Activated B cell treated with CpG ODN at 0.5 μM for 24 hours (primary cell): ENCODE results near the gene TLX2. TPM values are rescaled to one million over a fixed set of nuclear protein-coding genes. Genes with fewer than 3 reads are reported as not detected.
"Not testable (repeated sequence)": the region's sequence is repeated elsewhere in the genome, so short reads cannot be mapped to it uniquely, and the experiment has no call there.

Experiments
- ATAC-seq: fragments of 200-7000 bp; cut with Tn5 transposase; one replicate; pipeline ENCODE4 v1.10.0; 2021; ENCODE audit warnings: low read depth, mild to moderate bottlenecking, moderate library complexity
- CTCF ChIA-PET: fragments of 350-600 bp; sonication (Branson Sonifier 250); formaldehyde crosslinking; loops from one replicate; lab custom pipeline; 2021; ENCODE audit warnings: antibody characterized with exemption; lab: Charles Lee
- POLR2A ChIA-PET: fragments of 350-600 bp; sonication (Branson Sonifier 250); formaldehyde crosslinking; loops from one replicate; lab custom pipeline; 2021; ENCODE audit warnings: antibody characterized with exemption; lab: Charles Lee
- DNase-seq: peaks from one replicate; pipeline ENCODE4 v3.0.0; 2022
- H3K27ac Mint-ChIP-seq: one replicate; pipeline ENCODE4 v1.8.0; 2020; ENCODE audit warnings: mixed read lengths
- H3K27me3 Mint-ChIP-seq: one replicate; pipeline ENCODE4 v1.8.0; 2021; ENCODE audit warnings: mixed read lengths
- H3K36me3 Mint-ChIP-seq: one replicate; pipeline ENCODE4 v1.8.0; 2021; ENCODE audit warnings: low read depth, mixed read lengths
- H3K4me1 Mint-ChIP-seq: one replicate; pipeline ENCODE4 v1.8.0; 2021; ENCODE audit warnings: mixed read lengths
- H3K4me3 Mint-ChIP-seq: one replicate; pipeline ENCODE4 v1.8.0; 2020; ENCODE audit warnings: mild to moderate bottlenecking, mixed read lengths
- H3K9me3 Mint-ChIP-seq: one replicate; pipeline ENCODE4 v1.8.0; 2020; ENCODE audit warnings: mixed read lengths
- intact Hi-C: fragments of 100-400 bp; cut with micrococcal nuclease; formaldehyde crosslinking; loops from one replicate; pipeline ENCODE4 v1.15.1; 2024
- total RNA-seq: library from RNA; stranded (reverse); gene quantifications from 2 replicates; pipeline ENCODE4 v1.2.3, GENCODE V29; 2022
- TF ChIP-seq, protein P1 (sequence below): fragments of 200-600 bp; IDR thresholded peaks from one replicate; pipeline ENCODE4 v1.8.0; 2022; ENCODE audit warnings: antibody characterized with exemption, mild to moderate bottlenecking

Gene TLX2
- total RNA-seq, 1 donor from 2014 or later, result not detected

DNA sequence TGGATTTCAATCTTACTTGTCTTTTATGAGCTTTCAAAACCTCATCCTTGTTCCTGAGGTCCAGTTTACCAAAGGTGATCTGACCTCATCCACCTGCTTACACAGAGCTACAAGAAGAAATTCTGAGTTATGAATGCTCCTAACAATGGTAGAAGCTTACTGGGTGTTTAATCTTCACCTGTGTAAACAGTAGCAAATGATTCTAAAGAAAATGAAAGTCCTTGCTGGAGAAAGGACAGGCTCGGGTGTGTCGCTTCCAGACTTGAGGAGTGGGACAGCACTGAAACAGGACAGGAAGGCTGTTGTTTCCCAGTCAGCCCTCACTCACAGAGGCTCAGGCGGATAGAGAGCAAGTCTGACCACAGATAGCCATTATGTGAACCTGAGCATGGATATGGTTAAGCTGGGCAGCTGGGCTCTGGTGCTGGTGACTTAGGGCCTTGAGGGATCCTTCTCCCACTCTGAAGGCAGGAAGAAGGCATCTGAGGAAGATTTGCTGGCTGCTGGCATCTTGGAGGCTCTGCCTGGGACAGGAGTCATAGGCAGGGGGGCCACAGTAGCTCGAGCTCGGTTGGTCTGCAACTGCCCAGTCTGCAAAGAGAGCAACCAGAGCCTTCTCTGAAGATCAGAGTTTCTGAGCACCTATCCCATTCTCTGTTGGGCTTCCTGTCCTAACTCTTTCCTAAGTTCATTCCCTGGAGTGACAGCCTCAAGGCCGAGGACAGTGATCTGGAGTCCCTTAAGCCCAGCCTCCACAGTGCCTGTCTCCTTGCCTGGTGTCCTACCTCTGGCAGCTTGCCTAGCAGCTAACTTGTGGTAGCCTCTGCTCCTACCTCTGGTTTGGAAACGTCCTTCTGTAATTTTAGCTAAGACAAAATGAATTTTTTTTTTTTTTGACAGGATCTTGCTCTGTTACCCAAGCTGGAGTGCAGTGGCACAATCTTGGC is 44.3 kb downstream of the TLX2 start:
- intact Hi-C loops, result no loop called here
- TF ChIP-seq, protein P1, sequence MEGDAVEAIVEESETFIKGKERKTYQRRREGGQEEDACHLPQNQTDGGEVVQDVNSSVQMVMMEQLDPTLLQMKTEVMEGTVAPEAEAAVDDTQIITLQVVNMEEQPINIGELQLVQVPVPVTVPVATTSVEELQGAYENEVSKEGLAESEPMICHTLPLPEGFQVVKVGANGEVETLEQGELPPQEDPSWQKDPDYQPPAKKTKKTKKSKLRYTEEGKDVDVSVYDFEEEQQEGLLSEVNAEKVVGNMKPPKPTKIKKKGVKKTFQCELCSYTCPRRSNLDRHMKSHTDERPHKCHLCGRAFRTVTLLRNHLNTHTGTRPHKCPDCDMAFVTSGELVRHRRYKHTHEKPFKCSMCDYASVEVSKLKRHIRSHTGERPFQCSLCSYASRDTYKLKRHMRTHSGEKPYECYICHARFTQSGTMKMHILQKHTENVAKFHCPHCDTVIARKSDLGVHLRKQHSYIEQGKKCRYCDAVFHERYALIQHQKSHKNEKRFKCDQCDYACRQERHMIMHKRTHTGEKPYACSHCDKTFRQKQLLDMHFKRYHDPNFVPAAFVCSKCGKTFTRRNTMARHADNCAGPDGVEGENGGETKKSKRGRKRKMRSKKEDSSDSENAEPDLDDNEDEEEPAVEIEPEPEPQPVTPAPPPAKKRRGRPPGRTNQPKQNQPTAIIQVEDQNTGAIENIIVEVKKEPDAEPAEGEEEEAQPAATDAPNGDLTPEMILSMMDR, result no peak
- H3K9me3 Mint-ChIP-seq, result no peaks in the 10 kb centered on the region
- H3K27me3 Mint-ChIP-seq, result no peaks in the 10 kb centered on the region
- CTCF ChIA-PET, result interaction anchor here (1.4 kb wide), 1 partner anchor 14 kb away, joined by 3 read pairs; no protein-coding TSS in a partner anchor
- no peak for DNase-seq
- H3K27ac Mint-ChIP-seq, result no peak overlapping the region
- peaks cover 16% of the 10 kb centered on the region for H3K36me3 Mint-ChIP-seq
- POLR2A ChIA-PET, result interaction anchor here (0.5 to 1.1 kb wide), 3 partner anchors 28 to 376 kb away, joined by 3 to 5 read pairs (median 5); no protein-coding TSS in a partner anchor
- peaks cover 15% of the 10 kb centered on the region for H3K4me1 Mint-ChIP-seq
- no peak for ATAC-seq
- H3K4me3 Mint-ChIP-seq, result no peak overlapping the region

DNA sequence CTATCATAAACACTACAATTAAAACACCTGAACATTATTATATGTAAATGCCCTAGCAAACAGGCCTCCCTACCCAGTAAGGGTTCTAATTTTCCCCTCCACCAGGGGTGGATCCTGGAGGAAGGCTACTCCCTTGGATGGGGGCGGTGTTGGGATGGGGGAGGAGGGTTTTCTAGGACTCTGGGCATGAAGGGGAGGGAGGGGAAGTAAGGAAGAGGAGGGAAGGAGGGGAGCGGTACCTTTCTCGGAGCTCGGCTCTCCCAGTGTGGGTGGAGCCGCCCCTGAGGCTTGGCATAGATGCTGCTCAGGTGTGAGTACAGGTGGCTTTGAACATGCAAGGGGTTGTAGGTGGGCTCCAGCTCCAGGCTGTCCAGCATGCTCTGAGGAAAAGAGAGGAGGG is 45.7 kb downstream of the TLX2 start:
- Mint-ChIP-seq H3K4me3 (no peak overlapping the region), H3K27me3 (no peaks in the 10 kb centered on the region), H3K9me3 (no peaks in the 10 kb centered on the region), H3K36me3 (peaks cover 13% of the 10 kb centered on the region), H3K4me1 (peaks cover 12% of the 10 kb centered on the region), H3K27ac (no peak overlapping the region)
- DNase-seq (no peak), ATAC-seq (no peak)
- intact Hi-C loops, result no loop called here
- POLR2A ChIA-PET, result no interaction called here
- CTCF ChIA-PET, result interaction anchor here (1.4 kb wide), 1 partner anchor 15 kb away, joined by 3 read pairs; no protein-coding TSS in a partner anchor
- TF ChIP-seq, protein P1, result no peak

DNA sequence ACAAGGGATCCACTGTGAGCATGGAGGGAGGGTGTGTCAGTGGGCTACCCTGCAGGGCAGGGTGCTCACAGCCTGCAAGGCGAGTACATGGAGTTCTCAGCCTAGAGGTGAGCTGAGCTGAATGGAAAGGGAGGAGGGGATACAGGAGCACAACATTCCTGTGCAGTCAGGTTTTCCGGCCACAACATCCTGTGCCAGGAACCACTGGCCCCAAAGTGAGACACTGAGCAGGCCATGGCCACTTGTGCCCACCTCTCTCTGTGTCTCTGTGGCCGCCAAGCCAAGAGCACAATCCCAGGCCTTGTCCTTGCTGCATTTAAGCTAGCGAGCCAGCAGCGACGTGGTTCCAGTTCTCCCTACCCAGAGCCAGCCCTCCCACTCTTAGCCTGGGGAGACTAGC is 46.3 kb downstream of the TLX2 start:
- ChIA-PET CTCF (no interaction called here), POLR2A (no interaction called here)
- no peak overlapping the region for H3K4me3 Mint-ChIP-seq
- no peaks in the 10 kb centered on the region for H3K27me3 Mint-ChIP-seq
- TF ChIP-seq, protein P1, result no peak
- peaks cover 11% of the 10 kb centered on the region for H3K36me3 Mint-ChIP-seq
- DNase-seq (no peak), ATAC-seq (no peak)
- no peak overlapping the region for H3K27ac Mint-ChIP-seq
- H3K4me1 Mint-ChIP-seq, result peaks cover 6% of the 10 kb centered on the region
- intact Hi-C loops, result no loop called here
- H3K9me3 Mint-ChIP-seq, result no peaks in the 10 kb centered on the region

DNA sequence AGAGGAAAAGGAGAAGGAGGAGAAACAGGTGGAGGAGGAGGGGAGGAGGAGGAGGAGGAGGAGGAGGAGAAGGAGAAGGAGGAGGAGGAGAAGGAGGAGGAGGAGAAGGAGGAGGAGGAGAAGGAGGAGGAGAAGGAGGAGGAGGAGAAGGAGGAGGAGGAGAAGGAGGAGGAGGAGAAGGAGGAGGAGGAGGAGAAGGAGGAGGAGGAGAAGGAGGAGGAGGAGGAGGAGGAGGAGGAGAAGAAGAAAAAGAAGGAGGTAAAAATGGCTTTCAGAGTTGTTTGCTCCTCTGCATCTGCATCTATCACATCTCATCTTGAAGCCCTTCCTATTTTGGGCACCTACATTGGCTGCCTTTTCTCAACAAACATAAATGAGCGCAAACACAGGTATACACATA is 46.8 kb downstream of the TLX2 start:
- ATAC-seq, intact Hi-C loops, POLR2A ChIA-PET, H3K4me1 Mint-ChIP-seq, H3K9me3 Mint-ChIP-seq, CTCF ChIA-PET, H3K27me3 Mint-ChIP-seq, DNase-seq, H3K27ac Mint-ChIP-seq, H3K4me3 Mint-ChIP-seq: not testable (repeated sequence)
- H3K36me3 Mint-ChIP-seq, result peaks cover 11% of the 10 kb centered on the region

DNA sequence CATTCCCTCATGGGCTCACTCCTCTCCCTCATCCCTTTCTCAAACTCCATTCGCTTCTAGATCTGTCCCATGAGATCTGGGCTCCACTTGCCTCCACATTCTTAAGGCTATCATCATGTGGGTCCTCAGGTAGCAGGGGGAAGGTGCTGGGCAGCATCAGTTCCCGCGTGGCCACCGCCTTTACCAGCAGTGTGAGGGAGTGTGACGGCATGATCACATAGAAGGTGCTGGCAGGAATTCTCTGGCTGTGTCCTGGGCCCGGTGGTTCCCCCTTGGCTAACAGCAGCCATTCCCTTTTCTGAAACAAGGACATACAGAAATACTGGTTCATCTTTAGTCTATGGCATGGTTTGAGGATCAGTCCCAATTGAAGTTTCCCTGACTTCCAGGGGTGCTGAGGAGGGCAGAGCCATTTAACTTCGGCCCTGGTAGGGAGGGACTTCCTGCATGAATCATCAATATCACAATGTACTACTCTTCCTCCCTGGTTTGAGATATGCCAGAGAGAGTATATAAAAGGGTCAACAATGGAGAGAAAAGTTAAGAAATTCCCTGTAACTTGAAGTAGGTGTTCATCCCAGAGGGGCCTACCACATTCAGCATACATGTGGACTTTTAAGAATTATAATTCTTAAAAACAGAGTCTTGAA is 48.0 kb downstream of the TLX2 start:
- CTCF ChIA-PET, result no interaction called here
- peaks cover 3% of the 10 kb centered on the region for H3K4me1 Mint-ChIP-seq
- no peak for DNase-seq
- intact Hi-C loops, result no loop called here
- no peaks in the 10 kb centered on the region for H3K9me3 Mint-ChIP-seq
- no peak overlapping the region for H3K4me3 Mint-ChIP-seq
- POLR2A ChIA-PET, result no interaction called here
- no peak overlapping the region for H3K27ac Mint-ChIP-seq
- peaks cover 3% of the 10 kb centered on the region for H3K36me3 Mint-ChIP-seq
- no peaks in the 10 kb centered on the region for H3K27me3 Mint-ChIP-seq
- ATAC-seq, result no peak
- TF ChIP-seq, protein P1, result no peak
